GM12873 (cell line): ENCODE results near the gene MAIP1.

ENCODE experiments used
- TF ChIP-seq, protein P1 (sequence below): IDR thresholded peaks from 2 replicates; pipeline ENCODE4 v1.5.1; 2012; ENCODE audit warnings: low read depth, mild to moderate bottlenecking, moderate library complexity, low read length, control low read depth; ENCODE audit not compliant: insufficient read depth; ENCODE audit errors: missing control alignments

The MAIP1 gene

DNA sequence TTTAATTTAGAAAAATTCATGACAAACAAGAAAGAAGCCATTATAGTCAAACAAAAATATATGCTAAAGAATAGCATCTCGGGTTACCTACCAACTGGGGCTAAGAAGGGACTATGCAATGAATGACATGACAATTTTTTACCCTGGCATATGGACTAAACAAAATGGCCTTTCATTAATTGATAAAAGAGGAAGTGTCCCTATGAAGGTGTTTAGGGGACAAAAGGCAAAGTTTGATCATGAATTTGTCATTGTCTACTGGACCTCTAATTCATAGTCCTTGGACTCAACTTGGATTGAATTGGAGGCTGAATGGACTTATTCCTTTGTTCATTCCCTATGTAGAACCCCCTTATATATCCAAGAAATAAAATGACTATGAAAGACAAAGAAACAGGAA is 12.7 kb downstream of the MAIP1 start:
- TF ChIP-seq, protein P1, sequence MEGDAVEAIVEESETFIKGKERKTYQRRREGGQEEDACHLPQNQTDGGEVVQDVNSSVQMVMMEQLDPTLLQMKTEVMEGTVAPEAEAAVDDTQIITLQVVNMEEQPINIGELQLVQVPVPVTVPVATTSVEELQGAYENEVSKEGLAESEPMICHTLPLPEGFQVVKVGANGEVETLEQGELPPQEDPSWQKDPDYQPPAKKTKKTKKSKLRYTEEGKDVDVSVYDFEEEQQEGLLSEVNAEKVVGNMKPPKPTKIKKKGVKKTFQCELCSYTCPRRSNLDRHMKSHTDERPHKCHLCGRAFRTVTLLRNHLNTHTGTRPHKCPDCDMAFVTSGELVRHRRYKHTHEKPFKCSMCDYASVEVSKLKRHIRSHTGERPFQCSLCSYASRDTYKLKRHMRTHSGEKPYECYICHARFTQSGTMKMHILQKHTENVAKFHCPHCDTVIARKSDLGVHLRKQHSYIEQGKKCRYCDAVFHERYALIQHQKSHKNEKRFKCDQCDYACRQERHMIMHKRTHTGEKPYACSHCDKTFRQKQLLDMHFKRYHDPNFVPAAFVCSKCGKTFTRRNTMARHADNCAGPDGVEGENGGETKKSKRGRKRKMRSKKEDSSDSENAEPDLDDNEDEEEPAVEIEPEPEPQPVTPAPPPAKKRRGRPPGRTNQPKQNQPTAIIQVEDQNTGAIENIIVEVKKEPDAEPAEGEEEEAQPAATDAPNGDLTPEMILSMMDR = no peak

DNA sequence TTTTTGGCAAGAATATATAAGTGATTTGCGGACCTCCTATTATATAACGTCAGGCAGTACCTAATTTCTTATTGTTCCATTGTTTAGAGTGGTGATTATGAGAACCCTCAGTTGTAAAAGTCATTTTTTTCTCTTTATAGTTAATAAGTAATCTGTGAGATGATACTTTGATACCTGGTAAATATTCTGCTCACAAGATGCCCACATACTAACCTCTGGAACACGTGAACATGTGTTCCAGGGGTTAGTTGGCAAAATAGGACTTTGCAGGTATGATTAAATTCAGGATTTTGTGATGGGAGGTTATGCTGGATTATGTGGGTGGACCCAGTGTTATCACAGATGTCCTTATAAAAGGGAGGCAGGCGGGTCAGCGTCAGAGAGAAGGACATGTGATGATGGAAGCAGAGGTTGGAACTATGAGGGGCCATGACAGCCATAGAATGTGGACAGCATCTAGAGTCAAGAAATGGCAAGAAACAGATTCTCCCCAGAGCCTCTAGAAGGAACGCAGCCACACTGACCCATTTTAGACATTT is 16.8 kb downstream of the MAIP1 start:
- TF ChIP-seq, protein P1 = no peak

DNA sequence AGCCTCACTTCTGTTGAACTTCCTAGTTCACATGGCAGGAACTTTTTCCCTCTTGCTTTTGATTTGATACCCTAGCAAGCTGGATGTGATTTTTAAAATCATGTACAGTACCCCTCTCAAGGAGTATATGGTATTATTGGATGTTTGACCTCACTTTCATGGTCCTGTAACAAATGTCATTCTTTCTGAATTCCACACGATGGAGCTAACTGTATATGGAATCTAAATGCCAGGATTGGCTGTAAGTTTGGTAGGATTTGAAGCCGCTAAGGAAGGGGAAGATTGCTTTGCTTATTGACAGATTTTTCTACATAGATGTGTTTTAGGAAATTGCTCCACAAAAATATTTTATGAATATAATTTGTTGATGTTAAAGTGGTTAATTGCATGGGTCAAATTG is 18.3 kb downstream of the MAIP1 start:
- TF ChIP-seq, protein P1 = peak; percentile 38

DNA sequence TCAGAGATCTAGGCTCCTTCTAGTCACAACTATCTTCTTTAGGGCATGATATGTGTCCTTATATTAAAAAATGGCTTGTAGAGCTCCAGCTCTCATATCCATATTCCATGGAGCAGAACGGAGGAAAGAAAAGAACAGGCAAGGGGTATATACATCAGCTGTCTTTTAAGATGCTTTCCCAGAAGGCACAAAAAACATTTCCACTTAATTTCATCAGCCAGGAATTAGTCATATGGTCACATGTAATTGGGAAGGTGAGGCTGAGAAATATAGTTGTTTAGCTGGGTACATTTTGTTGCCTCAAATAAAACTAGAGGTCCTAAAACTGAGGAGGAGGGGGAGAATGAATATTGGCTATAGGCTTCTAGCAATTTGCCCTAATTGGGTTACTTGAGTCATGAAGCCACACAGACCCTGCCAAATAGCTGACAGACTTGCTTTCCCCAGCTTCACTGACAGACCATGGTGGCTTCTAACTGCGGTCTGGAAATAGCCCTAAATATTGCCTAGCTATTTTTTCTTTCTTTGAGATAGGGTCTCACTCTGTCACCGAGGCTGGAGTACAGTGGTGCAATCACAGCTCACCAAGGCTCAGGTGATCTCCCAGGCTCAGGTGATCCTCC is 20.0 kb downstream of the MAIP1 start:
- TF ChIP-seq, protein P1 = no peak

DNA sequence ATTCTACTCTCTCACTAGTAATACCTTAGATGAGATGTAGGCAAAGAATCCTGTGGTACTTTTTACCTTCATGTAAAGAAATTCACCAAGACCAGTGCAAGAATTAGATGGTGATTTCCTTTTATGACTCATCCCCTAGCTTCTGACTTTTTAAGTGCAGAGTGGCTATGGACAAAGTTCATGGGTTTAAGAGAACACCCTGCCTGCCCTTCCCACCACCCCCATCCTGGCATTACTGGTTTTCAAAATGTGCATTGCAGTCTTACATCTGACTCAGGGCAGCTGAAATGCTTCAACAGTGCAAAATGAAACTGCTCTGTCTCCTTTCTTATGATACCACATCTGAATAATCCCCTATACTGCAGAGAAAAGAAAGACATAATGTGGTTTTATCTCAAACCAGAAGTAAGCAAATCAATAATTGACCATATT is 22.6 kb downstream of the MAIP1 start:
- TF ChIP-seq, protein P1 = no peak

DNA sequence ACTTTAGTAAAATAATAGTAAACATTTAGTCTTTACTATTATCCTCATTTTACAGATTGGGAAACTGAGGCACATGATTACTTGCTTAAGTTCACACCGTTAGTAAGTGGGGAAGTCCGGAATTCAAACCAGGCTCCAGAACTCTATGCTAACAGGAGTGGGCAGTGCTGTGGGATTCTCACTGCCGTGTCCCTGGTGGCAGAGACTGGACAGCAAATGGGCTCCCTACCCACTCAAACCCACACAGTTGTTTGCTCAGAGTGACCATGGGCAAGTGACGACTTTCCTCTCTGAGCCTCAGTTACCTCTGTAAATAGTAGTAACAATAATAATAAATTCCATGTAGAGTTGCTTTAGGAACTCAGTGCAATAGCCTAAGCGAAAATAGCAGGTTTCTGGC is 24.0 kb downstream of the MAIP1 start:
- TF ChIP-seq, protein P1 = no peak

DNA sequence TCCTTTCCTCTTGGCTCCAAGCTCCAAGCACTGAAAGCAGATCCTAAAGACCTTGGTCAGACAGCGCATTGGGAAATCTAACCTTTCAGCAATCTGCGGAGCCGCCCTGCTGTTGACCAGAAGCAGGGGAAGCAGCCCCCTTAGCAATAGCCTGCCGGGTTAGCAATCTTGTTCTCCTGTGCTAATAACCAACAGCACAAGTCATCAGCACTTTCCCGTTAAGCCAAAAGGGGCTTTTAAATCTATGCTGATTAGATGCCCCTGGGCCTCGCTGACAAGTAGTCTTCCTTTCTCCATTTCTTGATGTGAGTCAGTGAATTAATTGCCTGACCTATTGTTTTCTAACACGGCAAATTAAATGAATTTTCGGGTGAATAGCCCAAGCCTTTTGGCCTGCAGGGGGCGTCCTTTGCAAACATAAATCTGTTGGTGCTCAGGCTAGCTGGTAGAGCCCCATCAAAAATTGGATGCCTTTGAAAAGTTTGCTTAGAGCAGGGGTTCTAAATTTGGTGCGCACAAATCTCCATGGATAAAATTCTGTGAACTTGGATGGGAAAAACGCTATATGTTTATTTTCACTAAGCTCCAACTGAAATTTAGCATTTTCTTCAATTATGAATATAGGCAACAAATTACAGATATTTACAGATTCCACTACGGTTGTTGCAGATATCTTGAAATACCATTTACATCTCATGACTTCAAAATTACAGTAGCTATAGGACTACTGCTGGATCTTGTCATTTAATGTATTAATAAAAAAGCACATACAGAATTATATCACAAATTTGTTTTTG is 24.6 kb downstream of the MAIP1 start:
- TF ChIP-seq, protein P1 = peak; percentile 74
